GM12878 (cell line): ENCODE results near the gene YIPF4. TPM values are rescaled to one million over a fixed set of nuclear protein-coding genes. Genes with fewer than 3 reads are reported as not detected.

Source experiments
- ATAC-seq: fragments of 200-7000 bp; cut with Tn5 transposase; 3 replicates; pipeline ENCODE4 v1.9.1; 2020; ENCODE audit warnings: mild to moderate bottlenecking, moderate library complexity
- BruUV-seq: library from RNA; stranded (reverse); fragments of 400-500 nt; replicated peaks from 2 replicates; lab custom pipeline; 2021; lab: Mats Ljungman, UMichigan
- CTCF ChIA-PET: fragments of 300-600 bp; sonication (Branson Sonifier 250); formaldehyde crosslinking; extraction: SDS; loops from one replicate; lab custom pipeline; 2021; ENCODE audit warnings: inconsistent platforms; lab: Yijun Ruan, JAX
- POLR2A ChIA-PET: fragments of 350-600 bp; formaldehyde crosslinking; extraction: SDS; loops from one replicate; lab custom pipeline; 2021; ENCODE audit warnings: inconsistent platforms; lab: Charles Lee
- RAD21 ChIA-PET: fragments of 300-600 bp; sonication (Branson Sonifier 250); formaldehyde crosslinking; loops from one replicate; lab custom pipeline; 2023; ENCODE audit warnings: antibody characterized with exemption; ENCODE audit not compliant: unreplicated experiment; lab: Charles Lee
- SMC1A ChIA-PET: fragments of 300-600 bp; sonication (Branson Sonifier 250); formaldehyde crosslinking; loops from one replicate; lab custom pipeline; 2023; ENCODE audit not compliant: unreplicated experiment, uncharacterized antibody; lab: Charles Lee
- DNase-seq: peaks from one replicate; pipeline ENCODE4 v3.0.0-alpha.2; 2011; ENCODE audit warnings: low read depth, low spot score
- FAIRE-seq: peaks from 3 replicates; lab custom pipeline; 2011; peaks lifted over from hg19 to GRCh38; lab: Jason Lieb, UNC
- H2AFZ ChIP-seq: 2 replicates; pipeline ENCODE4 v1.6.0; 2011; ENCODE audit warnings: low read depth, low read length, control low read depth; ENCODE audit not compliant: control insufficient read depth
- H3K27ac ChIP-seq: 2 replicates; pipeline ENCODE4 v1.5.1; 2011; ENCODE audit warnings: control low read depth; ENCODE audit not compliant: control insufficient read depth, insufficient read depth
- H3K27me3 ChIP-seq, 2 experiments: replicated peaks in 1 of 2; 2 replicates each; pipeline versions ENCODE4 v1.6.0 to v1.6.1; 2011; ENCODE audit warnings: low read length in 1 of 2; ENCODE audit not compliant: control insufficient read depth in 2 of 2, insufficient read depth in 2 of 2
- H3K36me3 ChIP-seq, 2 experiments: 2 replicates each; pipeline ENCODE4 v1.5.1; 2011; ENCODE audit warnings: low read length in 1 of 2; ENCODE audit not compliant: control insufficient read depth in 2 of 2, insufficient read depth in 2 of 2
- H3K4me1 ChIP-seq: 2 replicates; pipeline ENCODE4 v1.6.1; 2011; ENCODE audit warnings: mild to moderate bottlenecking, low read length, moderate library complexity, mixed read lengths; ENCODE audit not compliant: control insufficient read depth, insufficient read depth
- H3K4me2 ChIP-seq: 2 replicates; pipeline ENCODE4 v1.6.0; 2011; ENCODE audit warnings: control low read depth; ENCODE audit not compliant: control insufficient read depth, insufficient read depth
- H3K4me3 ChIP-seq: fragments of 200-600 bp; sonication (generic); 2 replicates; pipeline ENCODE4 v1.5.1; 2016
- H3K79me2 ChIP-seq: 2 replicates; pipeline ENCODE4 v1.6.0; 2011; ENCODE audit warnings: low read length; ENCODE audit not compliant: control insufficient read depth, insufficient read depth
- H3K9ac ChIP-seq: 2 replicates; pipeline ENCODE4 v1.8.0; 2011; ENCODE audit warnings: low read length, control low read depth, mixed read lengths; ENCODE audit not compliant: control insufficient read depth, insufficient read depth
- H3K9me3 ChIP-seq: replicated peaks from 3 replicates; pipeline ENCODE4 v1.5.1; 2011; ENCODE audit warnings: mild to moderate bottlenecking, low read length; ENCODE audit not compliant: control insufficient read depth, insufficient read depth
- H4K20me1 ChIP-seq: 2 replicates; pipeline ENCODE4 v1.6.0; 2011; ENCODE audit not compliant: control insufficient read depth, insufficient read depth
- ATF3 ChIP-seq: IDR thresholded peaks from 2 replicates; pipeline ENCODE4 v1.6.1; 2011; ENCODE audit warnings: low read depth, mild to moderate bottlenecking, low read length, moderate library complexity, borderline replicate concordance; ENCODE audit errors: extremely low read depth
- E2F4 ChIP-seq: IDR thresholded peaks from 2 replicates; pipeline ENCODE4 v1.6.1; 2012; ENCODE audit warnings: low read depth, low read length, improper control_type of control experiment
- E4F1 ChIP-seq: fragments of 450-650 bp; IDR thresholded peaks from 2 replicates; pipeline ENCODE4 v1.6.1; 2018; ENCODE audit warnings: borderline replicate concordance, mild to moderate bottlenecking; ENCODE audit not compliant: partially characterized antibody
- GABPA ChIP-seq: IDR thresholded peaks from 2 replicates; pipeline ENCODE4 v1.6.1; 2014; ENCODE audit warnings: antibody characterized with exemption, low read depth, mild to moderate bottlenecking, inconsistent platforms
- JUND ChIP-seq: IDR thresholded peaks from 2 replicates; pipeline ENCODE4 v1.6.1; 2012; ENCODE audit warnings: low read depth, mild to moderate bottlenecking, low read length, improper control_type of control experiment, moderate library complexity
- NR2C2 ChIP-seq: IDR thresholded peaks from 2 replicates; pipeline ENCODE4 v1.6.1; 2011; ENCODE audit warnings: borderline replicate concordance, low read depth; ENCODE audit not compliant: control insufficient read depth, insufficient read length
- POLR2A ChIP-seq: IDR thresholded peaks from 2 replicates; pipeline ENCODE4 v1.6.1; 2011; ENCODE audit warnings: low read depth, mild to moderate bottlenecking, low read length
- POLR2AphosphoS2 ChIP-seq: IDR thresholded peaks from 2 replicates; pipeline ENCODE4 v1.6.1; 2011; ENCODE audit warnings: low read depth, mild to moderate bottlenecking, low read length, improper control_type of control experiment, moderate library complexity
- POU2F2 ChIP-seq: IDR thresholded peaks from 3 replicates; pipeline ENCODE4 v1.6.1; 2011; ENCODE audit warnings: low read depth, mild to moderate bottlenecking, low read length, borderline replicate concordance
- RAD21 ChIP-seq: IDR thresholded peaks from 2 replicates; pipeline ENCODE4 v1.6.1; 2011; ENCODE audit warnings: mild to moderate bottlenecking, low read depth, low read length, moderate library complexity; ENCODE audit not compliant: insufficient read depth
- RAD51 ChIP-seq: fragments of 450-650 bp; IDR thresholded peaks from 2 replicates; pipeline ENCODE4 v1.6.1; 2016; ENCODE audit warnings: moderate library complexity, mild to moderate bottlenecking, inconsistent platforms
- SMARCA5 ChIP-seq: fragments of 450-650 bp; IDR thresholded peaks from 2 replicates; pipeline ENCODE4 v1.6.1; 2017; ENCODE audit warnings: mild to moderate bottlenecking
- SREBF1 ChIP-seq: IDR thresholded peaks from 2 replicates; pipeline ENCODE4 v1.6.1; 2012; ENCODE audit warnings: mild to moderate bottlenecking, low read length
- SUZ12 ChIP-seq: fragments of 200-600 bp; sonication (generic); IDR thresholded peaks from one replicate; pipeline ENCODE4 v1.6.1; 2018; ENCODE audit warnings: antibody characterized with exemption, mild to moderate bottlenecking; ENCODE audit not compliant: unreplicated experiment
- ZNF274 ChIP-seq: IDR thresholded peaks from one replicate; pipeline ENCODE4 v1.8.0; 2011; ENCODE audit not compliant: insufficient read length, insufficient read depth
- WGBS: methylation state at CpG from one replicate; pipeline ENCODE4 v1.1.6; 2016; ENCODE audit warnings: low lambda C conversion rate; ENCODE audit not compliant: insufficient replicate concordance, insufficient coverage; ENCODE audit errors: missing lambda C conversion rate; 5-methylcytosine and 5-hydroxymethylcytosine counted together
- in situ Hi-C: fragments of 300-500 bp; cut with MboI; formaldehyde crosslinking; loops from 9 replicates; pipeline ENCODE4 v1.14.3; 2018; ENCODE audit warnings: mixed read lengths
- intact Hi-C: fragments of 100-400 bp; cut with micrococcal nuclease; formaldehyde crosslinking; loops from one replicate; pipeline ENCODE4 v1.14.2; 2022; ENCODE audit not compliant: unreplicated experiment
- polyA plus RNA-seq, 11 experiments: library from polyadenylated mRNA; depleted of rRNA in 4 of 11; unstranded in 6 of 11; stranded (reverse) in 5 of 11; fragments of >200 nt; fragmentation: Nextera tagmentation in 4 of 11; fragmentation: Illumina TruSeq in 1 of 11; extraction: Ambion mirVana in 4 of 11; extraction: Trizol in 1 of 11; gene quantifications; 1 replicate in 1 of 11; 2 replicates in 10 of 11; pipeline versions ENCODE4 v1.2.1 to v1.2.3, GENCODE V29; 2011 to 2016; ENCODE audit warnings: inconsistent platforms in 2 of 11, missing spikeins in 2 of 11, low read depth in 1 of 11
- total RNA-seq, 4 experiments: library from RNA; depleted of rRNA in 3 of 4; stranded (reverse); fragments of >200 nt in 3 of 4; fragmentation: Illumina TruSeq in 1 of 4; extraction: Trizol in 1 of 4; gene quantifications; 2 replicates each; pipeline versions ENCODE4 v1.2.1 to v1.2.3, GENCODE V29; 2013 to 2021
- TF ChIP-seq, protein P1 (sequence below): fragments of 450-650 bp; IDR thresholded peaks from 2 replicates; pipeline ENCODE4 v1.6.1; 2016; ENCODE audit warnings: mild to moderate bottlenecking
- TF ChIP-seq, protein P2 (sequence below): fragments of 450-650 bp; IDR thresholded peaks from 2 replicates; pipeline ENCODE4 v1.6.1; 2018; ENCODE audit warnings: mild to moderate bottlenecking, low read depth, moderate library complexity; ENCODE audit not compliant: partially characterized antibody

The YIPF4 gene
- total and polyA plus RNA-seq, 10 of the 15 experiments (the other 5 are each of a cell fraction or from before 2014, with no cell fraction given) = 2.8 to 60.4 (median 11.1) TPM

DNA sequence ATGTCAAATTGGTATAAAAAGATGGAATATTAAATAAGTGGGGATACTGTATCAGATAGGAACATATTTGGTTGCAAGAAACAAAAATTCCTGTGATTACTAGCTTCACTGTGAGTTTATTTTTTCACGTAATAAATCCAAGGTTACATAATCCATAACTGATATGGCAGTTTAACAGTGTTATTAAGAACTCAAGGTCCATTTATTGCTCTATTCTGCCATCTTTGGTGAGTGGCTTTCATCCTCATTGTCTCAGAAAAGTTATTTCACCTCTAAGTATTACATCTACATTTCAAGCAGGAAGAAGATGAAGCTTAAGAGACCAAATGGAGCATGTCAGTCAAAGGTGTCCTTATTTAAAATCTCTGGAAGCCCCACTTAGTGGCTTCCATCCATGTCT, 37.2 kb downstream of the YIPF4 start:
- H4K20me1 ChIP-seq = no peaks in the 10 kb centered on the region
- H3K4me2 ChIP-seq = no peak overlapping the region
- H3K9ac ChIP-seq = no peak overlapping the region
- H3K4me3 ChIP-seq = no peak overlapping the region
- H2AFZ ChIP-seq = no peak overlapping the region
- no peaks in the 10 kb centered on the region for H3K4me1 ChIP-seq
- no peak overlapping the region for H3K27ac ChIP-seq
- ChIA-PET SMC1A (interaction anchor here (0.6 to 1.5 kb wide), 2 partner anchors 9 to 102 kb away, joined by 3 read pairs; no protein-coding TSS in a partner anchor), RAD21 (no interaction called here), CTCF (interaction anchor here (0.6 to 1.6 kb wide), 4 partner anchors 9 to 1600 kb away, joined by 3 to 4 read pairs (median 3); partner anchors contain the start of gene DPY30), POLR2A (no interaction called here)
- intact Hi-C loops (no loop called here), in situ Hi-C loops (no loop called here)
- no peaks in the 10 kb centered on the region for H3K9me3 ChIP-seq
- BruUV-seq = TSS peak; percentile 23
- no peak for DNase-seq
- FAIRE-seq = no peak
- no peaks in the 10 kb centered on the region; a peak in 1 of 4 replicates for H3K36me3 ChIP-seq
- no peaks in the 10 kb centered on the region for H3K27me3 ChIP-seq
- WGBS = 95% methylated on average over 1 of the region's 1 CpG
- H3K79me2 ChIP-seq = no peaks in the 10 kb centered on the region
- no peak for ATAC-seq
- TF ChIP-seq ATF3 = no peak
- no peak for TF ChIP-seq NR2C2
- no peak for TF ChIP-seq SMARCA5
- TF ChIP-seq SUZ12 = no peak
- no peak for TF ChIP-seq ZNF274
- TF ChIP-seq GABPA = no peak
- TF ChIP-seq E2F4 = no peak
- TF ChIP-seq, protein P1, sequence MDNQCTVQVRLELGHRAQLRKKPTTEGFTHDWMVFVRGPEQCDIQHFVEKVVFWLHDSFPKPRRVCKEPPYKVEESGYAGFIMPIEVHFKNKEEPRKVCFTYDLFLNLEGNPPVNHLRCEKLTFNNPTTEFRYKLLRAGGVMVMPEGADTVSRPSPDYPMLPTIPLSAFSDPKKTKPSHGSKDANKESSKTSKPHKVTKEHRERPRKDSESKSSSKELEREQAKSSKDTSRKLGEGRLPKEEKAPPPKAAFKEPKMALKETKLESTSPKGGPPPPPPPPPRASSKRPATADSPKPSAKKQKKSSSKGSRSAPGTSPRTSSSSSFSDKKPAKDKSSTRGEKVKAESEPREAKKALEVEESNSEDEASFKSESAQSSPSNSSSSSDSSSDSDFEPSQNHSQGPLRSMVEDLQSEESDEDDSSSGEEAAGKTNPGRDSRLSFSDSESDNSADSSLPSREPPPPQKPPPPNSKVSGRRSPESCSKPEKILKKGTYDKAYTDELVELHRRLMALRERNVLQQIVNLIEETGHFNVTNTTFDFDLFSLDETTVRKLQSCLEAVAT = no peak
- TF ChIP-seq, protein P2, sequence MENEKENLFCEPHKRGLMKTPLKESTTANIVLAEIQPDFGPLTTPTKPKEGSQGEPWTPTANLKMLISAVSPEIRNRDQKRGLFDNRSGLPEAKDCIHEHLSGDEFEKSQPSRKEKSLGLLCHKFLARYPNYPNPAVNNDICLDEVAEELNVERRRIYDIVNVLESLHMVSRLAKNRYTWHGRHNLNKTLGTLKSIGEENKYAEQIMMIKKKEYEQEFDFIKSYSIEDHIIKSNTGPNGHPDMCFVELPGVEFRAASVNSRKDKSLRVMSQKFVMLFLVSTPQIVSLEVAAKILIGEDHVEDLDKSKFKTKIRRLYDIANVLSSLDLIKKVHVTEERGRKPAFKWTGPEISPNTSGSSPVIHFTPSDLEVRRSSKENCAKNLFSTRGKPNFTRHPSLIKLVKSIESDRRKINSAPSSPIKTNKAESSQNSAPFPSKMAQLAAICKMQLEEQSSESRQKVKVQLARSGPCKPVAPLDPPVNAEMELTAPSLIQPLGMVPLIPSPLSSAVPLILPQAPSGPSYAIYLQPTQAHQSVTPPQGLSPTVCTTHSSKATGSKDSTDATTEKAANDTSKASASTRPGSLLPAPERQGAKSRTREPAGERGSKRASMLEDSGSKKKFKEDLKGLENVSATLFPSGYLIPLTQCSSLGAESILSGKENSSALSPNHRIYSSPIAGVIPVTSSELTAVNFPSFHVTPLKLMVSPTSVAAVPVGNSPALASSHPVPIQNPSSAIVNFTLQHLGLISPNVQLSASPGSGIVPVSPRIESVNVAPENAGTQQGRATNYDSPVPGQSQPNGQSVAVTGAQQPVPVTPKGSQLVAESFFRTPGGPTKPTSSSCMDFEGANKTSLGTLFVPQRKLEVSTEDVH = no peak
- no peak for TF ChIP-seq POLR2A
- TF ChIP-seq RAD21 = no peak
- no peak for TF ChIP-seq SREBF1
- TF ChIP-seq RAD51 = no peak
- no peak for TF ChIP-seq POU2F2
- TF ChIP-seq E4F1 = no peak
- no peak for TF ChIP-seq POLR2AphosphoS2
- TF ChIP-seq JUND = no peak
